HG02884 (cell line): ENCODE measurements around the gene PAWR.
"Not testable (repeated sequence)": the region's sequence is repeated elsewhere in the genome, so short reads cannot be mapped to it uniquely, and the experiment has no call there.

ENCODE experiments used
- ATAC-seq: cut with Tn5 transposase; IDR thresholded peaks from one replicate; pipeline ENCODE4 v1.9.1; 2021; ENCODE audit warnings: mild to moderate bottlenecking, moderate library complexity; ENCODE audit not compliant: unreplicated experiment

Gene PAWR

DNA sequence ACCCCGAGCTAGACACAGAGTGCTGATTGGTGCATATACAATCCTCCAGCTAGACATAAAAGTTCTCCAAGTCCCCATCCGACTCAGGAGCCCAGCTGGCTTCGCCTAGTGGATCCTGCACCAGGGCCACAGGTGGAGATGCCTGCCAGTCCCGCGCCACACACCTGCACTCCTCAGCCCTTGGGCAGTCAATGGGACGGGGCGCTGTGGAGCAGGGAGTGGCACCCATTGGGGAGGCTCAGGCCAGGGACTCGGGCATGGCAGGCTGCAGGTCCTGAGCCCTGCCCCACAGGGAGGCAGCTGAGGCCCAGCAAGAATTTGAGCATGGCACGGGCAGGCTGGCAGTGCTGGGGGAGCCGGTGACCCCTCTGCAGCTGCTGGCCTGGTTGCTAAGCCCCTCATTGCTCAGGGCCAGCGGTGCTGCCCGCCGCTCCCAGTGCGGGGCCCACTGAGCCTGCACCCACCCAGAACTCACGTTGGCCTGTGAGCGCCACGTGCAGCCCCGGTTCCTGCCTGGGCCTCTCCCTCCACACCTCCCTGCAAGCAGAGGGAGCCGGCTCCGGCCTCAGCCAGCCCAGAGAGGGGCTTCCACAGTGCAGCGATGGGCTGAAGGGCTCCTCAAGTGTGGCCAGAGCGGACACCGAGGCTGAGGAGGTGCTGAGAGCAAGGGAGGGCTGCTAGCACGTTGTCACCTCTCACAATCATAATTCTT lies 136.7 kb downstream of the PAWR start:
- ATAC-seq, result no peak

DNA sequence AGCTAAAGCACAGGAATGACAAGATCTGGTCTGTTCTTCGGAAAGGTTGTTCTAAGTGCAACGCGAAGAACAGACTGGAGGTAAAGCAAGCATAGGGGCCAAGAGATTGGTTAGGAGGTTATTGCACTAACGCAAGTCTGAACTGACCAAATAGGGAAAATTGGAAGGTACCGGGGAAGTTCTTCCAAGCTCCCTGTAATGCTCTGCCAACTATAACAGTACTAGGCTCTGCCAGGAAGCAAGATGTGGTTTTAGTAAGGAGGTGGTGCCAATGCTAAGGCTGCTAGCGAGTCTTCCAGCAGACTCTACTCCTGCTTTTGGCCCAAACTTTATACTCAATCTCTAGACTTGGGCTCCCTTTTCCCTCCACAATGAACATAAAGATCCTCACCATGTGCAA lies 138.6 kb downstream of the PAWR start:
- ATAC-seq, result no peak

DNA sequence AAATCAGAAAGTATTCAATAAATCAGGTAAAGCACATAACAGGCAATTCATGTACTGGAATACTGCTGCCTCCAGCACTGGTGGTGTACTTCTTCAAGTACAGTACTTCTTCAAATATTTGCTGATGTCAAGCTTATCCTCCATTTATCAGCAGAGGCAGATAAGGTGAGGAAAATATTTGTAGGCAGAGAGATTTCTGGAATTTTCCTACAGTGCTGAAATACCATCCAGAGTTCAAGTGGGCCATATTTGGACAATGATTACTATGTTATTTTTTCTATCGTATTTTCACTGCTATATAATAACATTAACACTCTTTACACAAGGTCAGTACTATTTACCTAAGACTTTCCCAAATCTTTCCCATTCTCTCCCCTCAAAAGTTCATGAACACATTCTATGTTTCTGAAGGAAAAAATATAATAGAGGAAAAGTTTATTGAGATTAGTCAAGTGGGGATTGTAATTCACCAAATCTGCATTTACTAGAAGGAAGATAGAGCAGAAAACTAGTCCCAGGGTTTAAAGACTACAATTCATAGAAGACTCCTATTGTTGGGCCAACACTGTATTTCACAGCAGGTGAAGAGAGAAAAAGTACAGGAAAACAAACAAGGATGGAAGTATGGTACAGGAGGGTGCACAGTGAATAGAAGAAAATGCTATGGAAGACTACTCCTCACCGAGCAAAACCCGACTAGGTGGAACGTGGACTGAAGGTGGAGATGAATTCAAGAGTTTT lies 141.1 kb downstream of the PAWR start:
- ATAC-seq, result no peak

DNA sequence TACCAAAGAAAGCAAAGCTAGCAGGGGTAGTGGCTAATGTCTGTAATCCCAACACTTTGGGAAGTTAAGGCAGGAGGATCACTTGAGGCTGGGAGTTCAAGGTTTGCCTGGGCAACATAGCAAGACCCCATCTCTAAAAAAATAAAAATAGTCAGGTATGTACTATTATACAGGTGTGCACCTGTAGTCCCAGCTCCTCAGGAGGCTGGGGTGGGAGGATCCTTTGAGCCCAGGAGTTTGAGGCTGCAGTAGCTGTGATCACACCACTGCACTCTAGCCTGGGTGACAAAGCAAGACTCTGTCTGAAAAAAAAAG lies 142.2 kb downstream of the PAWR start:
- ATAC-seq, result no peak

DNA sequence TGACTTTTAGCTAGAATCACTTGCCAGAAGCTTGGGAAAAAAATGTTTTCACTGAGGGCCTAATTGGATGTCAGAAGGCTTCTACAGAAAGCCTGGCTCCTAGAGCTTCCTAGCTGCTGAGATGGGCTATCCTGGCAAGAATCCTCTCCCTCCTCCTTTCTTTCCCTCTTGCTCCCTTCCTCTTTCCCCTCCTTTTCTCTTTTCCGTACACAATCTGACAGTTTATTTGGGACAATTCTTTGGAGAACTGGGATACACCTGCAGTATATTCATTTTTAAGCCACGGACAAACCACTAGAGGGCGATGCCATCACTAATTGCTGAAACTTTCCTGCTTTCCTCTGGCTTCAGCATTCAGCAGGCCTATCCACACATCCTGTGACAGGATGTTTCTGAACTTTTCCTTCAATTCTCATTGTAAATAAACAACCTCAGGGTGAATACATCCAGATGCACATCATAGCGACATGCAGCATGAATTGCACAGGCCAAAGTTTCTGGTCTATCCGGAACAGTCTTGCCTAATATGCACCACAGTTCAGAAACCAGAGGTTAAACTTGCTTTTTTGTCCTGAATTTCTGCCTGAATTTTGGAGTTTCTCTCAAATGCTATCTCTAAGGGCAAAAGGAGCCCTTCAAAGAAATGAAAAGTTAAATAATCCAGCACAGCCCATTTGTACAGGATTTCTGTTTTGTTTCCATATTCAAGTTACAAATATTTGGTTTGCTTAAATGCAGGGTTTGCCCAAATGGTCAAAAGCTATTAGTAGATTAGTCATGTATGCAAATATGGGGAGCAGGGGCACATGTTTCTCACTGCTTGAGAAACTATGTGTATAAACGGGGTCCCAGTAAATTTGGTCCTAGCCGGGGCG lies 142.8 kb downstream of the PAWR start:
- ATAC-seq, result peak; percentile 80

DNA sequence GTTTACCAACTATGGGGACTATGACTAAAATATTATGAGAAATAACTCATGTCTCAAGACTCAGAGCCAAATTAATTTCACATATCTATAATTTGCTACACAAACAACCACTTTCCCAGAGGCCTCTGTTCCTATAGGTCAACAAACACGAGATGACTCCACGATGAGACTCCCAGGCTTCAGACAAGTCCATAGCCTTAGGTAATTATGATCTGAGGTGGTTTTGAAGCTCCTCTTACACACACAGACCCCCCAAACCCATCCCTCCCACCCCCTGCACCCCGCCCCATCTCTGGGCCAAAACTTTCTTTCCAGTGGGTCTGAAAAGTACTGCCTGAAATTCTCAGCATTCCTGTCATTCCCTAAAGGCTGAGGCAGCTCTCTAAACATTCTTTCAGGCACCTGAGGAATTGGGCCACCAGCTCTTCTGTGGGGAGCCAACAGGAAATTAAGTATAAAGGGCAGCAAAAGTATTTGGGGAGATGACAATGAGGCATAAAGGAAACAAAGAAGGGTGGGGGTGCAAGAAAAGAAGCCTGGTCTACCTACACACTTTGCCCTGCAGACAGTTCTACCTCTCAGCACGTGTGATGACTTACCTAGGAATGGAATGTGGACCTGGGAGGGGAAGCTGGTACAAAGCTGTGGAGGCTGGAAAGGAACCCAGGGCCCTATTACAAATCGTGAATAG lies 143.6 kb downstream of the PAWR start:
- ATAC-seq, result peak; percentile 16

DNA sequence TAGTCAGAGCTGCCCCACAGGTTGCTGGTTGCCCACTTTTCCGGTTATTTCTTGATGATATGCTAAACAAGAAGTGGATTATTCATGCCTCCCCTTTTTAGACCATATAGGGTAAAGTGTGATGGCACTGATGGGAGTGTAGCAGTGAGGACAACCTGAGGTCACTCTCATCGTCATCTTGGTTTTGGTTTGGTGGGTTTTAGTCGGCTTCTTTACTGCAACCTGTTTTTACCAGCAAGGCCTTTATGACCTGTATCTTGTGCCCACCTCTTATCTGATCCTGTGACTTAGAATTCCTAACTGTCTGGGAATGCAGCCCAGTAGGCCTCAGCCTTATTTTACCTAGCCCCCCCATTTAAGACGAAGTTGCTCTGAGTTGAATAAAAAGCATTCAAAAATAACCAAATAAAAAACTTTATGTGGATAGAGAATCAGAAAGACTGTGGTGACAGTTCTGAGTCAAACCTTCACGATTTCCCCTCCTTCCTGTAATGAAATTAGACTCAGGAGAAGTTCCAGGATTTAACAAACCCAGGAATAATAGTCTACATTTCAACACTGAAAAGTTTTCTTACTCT lies 144.2 kb downstream of the PAWR start:
- no peak for ATAC-seq

DNA sequence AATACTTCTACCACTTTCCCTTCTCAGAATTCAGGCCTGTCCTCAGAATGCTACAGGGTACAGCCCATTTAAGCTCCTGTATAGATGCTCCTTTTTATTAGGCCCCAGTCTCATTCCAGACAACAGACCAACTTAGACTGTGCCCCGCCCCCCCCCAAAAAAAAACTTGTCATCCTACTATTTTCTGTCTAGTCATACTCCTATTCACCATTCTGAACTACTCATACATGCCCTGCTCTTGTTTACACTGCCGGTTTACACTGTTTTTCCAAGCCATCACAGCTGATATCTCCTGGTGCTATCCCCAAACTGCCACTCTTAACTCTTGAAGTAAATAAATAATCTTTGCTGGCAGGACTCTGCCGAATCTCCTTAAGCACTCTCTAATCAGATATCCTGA lies 146.3 kb downstream of the PAWR start:
- ATAC-seq, result not testable (repeated sequence)

DNA sequence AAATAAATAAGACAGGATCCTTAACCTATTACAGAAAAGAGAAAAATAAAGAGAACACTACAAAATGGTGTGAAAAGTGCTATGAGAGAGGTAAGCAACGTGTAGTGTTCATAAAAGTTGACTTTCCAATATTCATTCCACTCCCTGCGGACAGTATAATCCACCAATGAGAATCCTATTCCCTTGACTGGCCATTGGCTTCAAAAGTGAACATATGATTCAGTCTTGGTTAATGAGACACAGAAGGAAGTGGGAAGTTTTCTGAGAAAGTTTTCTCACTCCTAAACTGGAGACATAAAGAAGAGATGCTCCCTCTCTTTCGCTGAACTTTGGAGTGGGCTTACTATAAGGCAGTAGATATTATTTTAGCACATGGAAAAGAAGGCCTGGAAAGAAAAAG lies 153.1 kb downstream of the PAWR start:
- ATAC-seq, result no peak

DNA sequence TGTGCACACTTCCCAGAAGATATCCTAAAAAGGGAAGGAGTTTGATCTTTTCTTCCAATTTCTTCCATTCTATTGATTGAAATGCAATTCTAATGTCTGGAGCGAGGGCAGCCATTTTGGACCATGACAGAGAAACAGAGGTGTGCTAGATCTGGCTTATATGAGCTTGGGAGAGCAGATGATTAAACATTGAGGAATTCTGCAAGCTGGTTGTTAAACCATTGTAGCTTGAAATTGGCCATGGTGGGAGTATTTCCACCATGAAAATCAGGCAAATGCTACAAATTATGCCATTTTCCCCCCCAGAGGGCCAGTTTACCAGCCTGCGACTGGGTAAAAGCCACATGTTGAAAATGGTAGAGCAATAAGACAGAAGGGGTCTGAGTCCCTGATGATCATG lies 155.0 kb downstream of the PAWR start:
- no peak for ATAC-seq
